GM19025 (cell line): ENCODE results near the gene TMEM39B.

Experiments
- ATAC-seq: cut with Tn5 transposase; IDR thresholded peaks from one replicate; pipeline ENCODE4 v1.9.1; 2021; ENCODE audit warnings: mild to moderate bottlenecking, low read depth, moderate library complexity; ENCODE audit not compliant: unreplicated experiment

TMEM39B gene

DNA sequence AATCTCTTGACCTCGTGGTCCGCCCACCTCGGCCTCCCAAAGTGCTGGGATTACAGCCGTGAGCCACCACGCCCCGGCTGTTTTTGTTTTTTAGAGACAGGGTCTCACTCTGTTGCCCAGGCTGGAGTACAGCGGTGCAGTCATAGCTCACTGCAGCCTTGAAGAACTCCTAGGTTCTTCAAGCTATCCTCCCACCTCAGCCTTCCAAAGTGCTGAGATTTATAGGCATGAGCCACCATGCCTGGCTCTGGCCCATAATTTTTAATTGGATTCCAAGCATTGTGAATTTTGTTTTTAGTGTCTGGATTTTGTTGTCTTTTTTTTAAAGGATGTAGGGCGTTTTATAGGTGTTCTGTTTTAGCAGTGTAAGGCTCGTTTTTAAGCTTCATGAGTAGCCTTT lies 78.1 kb downstream of the TMEM39B start:
- ATAC-seq: no peak

DNA sequence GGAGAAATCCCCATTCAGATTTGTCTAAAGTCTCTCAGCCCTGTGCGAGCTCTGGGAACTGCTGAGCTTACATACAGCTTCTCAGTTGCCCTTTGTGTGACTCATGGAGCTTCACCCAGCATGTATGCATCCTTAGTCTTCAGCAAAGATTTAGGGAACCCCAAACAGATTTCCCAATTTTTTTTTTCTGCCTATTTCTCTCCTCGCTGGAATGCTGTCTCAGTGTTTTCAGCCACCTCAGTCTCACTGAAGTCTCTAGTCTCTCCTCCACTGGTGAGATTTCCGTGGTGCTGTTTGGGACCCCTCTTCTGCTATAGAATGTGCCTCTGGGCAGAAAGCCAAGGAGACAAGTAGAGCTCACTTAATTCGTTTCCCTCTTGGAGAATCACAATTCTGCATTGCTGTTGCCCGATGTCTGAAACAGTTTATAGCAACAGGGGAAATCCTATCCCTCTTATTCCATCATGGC lies 78.6 kb downstream of the TMEM39B start:
- no peak for ATAC-seq
